M059J (cell line): Measurements from ENCODE around the gene AADACL4. TPM values are rescaled to one million over a fixed set of nuclear protein-coding genes. Genes with fewer than 3 reads are reported as not detected.
A peak's percentile ranks its signal among the peaks of the same experiment; 100 is the strongest.

Experiments used
- DNase-seq: peaks from one replicate; pipeline ENCODE4 v3.0.0-alpha.2; 2012; ENCODE audit warnings: low read depth
- total RNA-seq: library from RNA; depleted of rRNA; stranded (reverse); fragments of >200 nt; shearing (Covaris generic); gene quantifications from 2 replicates; pipeline ENCODE4 v1.2.3, GENCODE V29; 2014

AADACL4 gene
- total RNA-seq, 1 experiment from 2014 or later, result not detected

DNA sequence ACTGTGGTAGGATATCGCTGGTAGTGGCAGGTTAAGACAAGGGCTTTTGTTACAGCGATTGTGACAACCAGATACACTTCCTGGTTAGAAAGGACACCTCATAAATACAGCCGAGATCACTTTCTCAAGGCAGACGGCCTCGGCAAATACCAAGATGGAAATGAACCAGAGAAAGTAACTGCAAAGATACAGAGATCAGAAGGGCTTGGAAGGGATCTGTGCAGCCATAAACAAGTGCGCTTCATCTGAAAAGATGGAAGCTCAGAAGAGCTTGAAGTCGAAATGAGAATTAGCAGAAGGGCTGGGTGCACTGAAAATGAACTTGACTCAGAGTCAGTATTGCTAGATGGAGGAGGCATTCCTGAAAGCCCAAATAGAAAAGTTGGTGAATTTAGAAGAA is 32.9 kb upstream of the AADACL4 start:
- DNase-seq, result no peak

GRCh38 chr1:12613180-12613579 is 30.7 kb upstream of the AADACL4 start:
- no peak for DNase-seq

DNA sequence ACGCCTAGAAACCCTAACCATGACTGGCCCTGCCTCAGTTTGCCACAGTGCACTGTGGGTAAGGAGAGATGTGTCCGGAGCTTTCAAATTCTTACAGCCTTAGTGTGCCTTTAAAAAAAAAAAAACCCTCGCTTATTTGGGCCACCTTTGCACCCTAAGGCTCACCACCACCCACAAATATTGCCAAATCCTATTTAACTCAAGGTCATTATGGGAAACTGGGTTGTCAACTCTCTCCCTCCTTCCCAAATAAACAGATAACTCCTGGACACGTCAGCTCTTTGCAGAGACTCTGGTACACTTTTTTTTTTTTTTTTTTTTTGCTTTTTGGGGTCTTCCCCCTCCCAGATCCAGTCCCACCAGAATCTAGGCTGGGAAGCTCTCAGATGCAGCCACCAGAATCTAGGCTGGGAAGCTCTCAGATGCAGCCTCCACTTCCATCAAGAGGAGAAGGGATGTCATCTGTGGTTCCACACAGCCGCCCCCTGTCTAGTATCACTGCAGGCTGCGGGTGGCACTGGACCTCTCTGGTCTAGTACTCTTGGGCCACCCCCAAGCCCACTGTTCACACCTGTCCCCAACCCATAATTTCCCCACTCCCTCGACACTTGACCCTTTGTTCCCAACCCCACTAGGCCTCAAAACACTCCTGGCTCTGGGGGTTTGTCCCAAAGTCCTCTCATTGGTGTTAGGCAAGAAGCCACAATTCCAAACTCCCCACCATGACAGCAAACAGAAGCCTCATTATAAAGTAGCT is 29.3 kb upstream of the AADACL4 start:
- no peak for DNase-seq

DNA sequence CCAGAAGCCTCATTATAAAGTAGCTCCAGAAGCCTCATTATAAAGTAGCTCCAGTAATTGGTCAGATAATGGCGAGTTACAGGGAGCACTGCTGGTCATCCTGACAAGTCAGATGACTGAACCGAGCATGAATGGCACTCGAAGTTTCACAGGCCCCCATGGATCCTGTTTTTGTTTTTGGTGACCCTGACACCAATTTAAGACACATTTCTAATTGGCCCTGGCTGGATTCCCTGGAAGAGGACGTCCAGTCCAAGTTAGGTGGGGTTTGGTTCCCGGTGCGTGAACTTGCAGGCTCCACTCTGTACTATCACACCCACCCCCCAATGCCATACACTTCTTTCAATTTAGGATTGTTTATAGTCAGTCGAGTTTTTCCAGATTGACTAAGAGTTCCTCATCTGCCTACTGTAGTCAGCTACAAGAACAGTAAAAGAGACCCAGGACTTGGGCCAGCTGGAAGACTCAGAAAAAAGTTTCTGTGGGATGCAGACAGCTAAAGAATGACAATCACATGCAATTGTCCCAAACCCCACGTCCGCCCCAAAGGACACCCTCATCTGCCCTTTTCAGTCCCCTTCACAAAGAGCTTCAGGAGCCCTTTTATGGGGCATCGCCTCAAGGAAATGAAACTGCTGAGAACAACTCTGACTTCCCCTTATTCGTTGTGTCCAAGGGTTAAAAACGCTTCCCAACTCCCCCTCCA is 28.6 kb upstream of the AADACL4 start:
- DNase-seq, result peak; percentile 32

- peak; percentile 89 for DNase-seq
Observed at GRCh38 chr1:12615865-12616708, 27.8 kb upstream of the AADACL4 start.

- peak; percentile 40 for DNase-seq
Observed at GRCh38 chr1:12616709-12617373, 27.0 kb upstream of the AADACL4 start.

GRCh38 chr1:12617511-12617900 is 26.4 kb upstream of the AADACL4 start:
- DNase-seq, result no peak

DNA sequence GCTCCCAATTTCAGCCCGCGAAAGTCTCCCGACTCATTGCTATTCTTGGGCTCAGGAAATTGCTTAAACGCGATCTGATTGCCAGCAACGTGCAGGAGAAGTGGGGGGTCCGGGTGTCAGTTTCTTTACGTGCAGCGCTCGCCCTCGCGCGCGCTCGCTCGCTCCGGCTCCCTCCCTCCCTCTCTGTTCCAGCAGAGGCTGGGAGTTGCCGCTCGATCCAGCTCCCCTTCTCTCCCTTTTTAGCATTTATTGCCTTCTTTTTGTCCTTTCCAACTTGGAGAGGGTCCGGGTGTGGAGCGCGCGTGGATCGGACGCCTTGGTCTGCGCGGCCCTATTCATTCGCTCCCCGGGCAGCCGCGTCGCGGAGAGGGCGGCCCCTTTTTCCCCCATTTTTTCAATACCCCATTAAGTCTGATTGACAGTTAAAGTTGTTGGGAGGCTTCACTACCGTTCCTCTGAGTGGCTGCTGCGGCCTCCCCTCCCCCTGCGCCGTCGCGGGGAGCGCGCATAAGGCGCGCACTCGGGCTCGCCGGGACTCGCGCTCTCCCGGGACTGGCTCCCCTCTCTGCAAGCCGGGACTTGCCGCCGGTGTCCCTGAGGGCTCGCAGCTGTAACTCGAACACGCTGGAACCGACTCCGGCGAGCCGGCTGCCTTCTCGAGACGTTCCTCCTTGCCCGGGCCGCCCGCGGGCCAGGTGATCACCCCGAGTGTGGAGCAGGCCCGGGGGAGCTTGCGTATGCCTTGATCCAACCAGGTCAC is 25.8 kb upstream of the AADACL4 start, which contains the start of gene DHRS3:
Gene DHRS3, minus strand, starts transcription at position 310 of the 760 bp plus-strand sequence. CDS start 862 bp downstream, outside the sequence.
- DNase-seq, result peak; percentile 83

- no peak for DNase-seq
Observed at GRCh38 chr1:12618661-12618964, 25.3 kb upstream of the AADACL4 start.

DNA sequence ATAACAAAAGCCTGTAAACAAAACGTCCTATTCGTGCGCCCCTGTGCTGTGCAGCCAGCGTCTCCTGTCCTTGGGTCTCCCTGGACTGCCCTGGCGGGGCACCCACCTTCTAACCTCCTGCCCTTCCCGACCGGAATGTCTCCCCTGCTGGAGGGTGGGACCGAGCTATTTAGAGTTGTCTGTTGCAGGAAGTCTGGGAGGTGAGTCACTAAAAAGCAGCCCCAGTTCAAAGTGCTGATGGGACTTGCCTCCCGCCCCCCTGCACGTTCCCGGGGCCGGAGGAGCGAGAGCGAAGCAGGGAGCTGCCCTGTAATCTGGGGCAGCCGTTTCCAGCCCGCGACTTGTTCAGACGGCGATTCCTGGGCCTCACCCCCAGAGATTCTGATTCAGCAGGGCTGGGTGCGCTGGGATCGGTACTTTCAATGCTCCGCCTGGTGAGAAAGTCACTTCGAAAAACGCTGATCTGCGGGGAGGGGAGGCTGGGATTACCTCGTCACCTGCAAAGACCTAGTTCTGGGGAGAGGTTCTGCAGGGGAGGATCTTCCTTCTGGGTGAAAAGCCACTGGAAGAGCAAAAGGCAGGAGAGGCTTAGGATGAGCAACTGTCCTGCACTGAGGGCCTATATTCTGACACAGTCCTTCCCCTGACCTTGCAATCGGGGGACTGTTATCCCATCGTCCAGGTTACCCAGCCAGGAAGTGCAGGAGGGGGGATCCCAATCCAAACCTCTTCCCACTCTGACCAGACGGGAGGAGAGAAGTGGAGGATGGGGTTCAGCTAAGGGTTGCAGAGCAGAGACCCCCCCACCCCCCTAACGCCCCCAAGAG is 24.7 kb upstream of the AADACL4 start:
- peak; percentile 94 for DNase-seq

- peak; percentile 88 for DNase-seq
Observed at GRCh38 chr1:12619792-12620487, 23.9 kb upstream of the AADACL4 start.

DNA sequence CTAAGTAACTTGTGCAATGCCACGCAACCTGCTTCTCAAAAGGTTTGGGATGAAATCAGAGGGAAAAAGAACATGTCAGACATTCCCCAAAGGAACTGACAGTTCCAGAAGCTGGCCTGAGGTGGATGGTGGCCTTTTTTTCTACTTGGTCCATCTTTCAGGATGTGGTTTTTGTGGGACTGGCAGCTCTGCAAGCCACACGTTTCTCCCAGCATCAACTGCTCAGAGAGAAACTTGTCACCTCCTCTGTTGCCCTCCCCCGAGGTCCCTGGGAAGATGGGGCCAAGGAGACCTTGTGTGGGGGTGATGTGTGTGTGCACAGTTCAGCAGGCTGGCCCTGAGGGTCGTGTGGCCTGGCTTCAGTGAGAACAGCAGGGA is 23.4 kb upstream of the AADACL4 start:
- peak; percentile 76 for DNase-seq

DNA sequence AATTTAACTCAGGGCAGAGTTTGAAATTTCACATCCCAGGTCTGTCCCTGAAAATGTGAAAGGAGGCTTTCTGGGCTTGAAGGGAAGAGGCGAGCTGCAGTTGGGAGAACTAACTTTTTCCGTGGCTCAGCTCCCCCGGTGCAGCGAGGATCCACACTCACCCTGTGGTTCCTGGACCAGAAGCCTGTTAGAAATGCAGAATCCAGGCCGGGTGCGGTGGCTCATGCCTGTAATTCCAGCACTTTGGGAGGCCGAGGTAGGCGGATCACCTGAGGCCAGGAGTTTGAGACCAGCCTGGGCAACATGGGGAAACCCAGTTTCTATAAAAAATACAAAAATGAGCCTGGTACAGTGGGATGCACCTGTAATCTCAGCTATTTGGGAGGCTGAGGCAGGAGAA is 23.0 kb upstream of the AADACL4 start:
- DNase-seq, result no peak

DNA sequence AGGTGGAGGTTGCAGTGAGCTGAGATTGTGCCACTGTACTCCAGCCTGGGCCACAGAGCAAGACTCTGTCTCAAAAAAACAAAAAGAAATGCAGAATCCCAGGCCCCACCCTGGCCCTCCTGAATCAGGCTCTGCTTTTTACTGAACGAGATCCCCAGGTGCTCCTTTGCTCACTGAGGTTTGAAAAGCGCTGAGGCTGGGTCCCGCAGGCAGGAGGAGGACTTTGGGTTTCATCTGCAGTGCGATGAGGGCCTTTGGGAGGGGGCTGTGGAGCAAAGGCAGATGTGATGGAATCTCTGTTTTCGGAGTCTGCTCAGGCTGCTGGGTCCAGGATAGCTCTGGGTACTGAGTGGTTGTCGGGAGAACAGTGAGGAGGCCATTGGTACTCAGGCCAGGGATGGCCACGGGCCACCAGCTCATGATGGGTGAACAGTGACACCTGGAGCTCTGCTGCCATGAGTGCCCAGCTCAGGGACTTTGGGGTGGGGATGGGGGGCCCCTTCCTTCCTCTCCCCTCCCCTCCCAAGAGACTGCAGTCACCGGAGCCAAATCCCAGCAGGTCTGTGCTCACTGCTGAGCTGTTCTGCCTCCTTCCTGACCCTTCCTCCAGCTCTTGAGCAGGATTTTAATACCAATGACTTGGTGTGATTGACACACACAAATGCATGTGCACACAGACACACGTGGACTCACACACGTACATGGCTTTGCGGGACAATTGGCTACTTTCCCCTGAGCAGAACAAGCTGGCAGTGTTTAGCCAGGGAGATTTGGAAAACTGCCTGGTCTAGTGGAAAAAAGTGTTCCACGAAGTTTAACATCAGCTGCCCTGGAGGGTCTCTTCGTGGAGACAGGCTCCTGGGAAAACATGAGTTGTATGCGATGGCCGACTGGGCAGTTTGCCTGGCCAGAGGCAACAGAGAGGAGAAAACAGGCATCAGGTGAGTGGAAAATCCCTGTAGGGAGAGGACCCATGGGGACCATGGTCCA is 22.2 kb upstream of the AADACL4 start:
- DNase-seq, result no peak

DNA sequence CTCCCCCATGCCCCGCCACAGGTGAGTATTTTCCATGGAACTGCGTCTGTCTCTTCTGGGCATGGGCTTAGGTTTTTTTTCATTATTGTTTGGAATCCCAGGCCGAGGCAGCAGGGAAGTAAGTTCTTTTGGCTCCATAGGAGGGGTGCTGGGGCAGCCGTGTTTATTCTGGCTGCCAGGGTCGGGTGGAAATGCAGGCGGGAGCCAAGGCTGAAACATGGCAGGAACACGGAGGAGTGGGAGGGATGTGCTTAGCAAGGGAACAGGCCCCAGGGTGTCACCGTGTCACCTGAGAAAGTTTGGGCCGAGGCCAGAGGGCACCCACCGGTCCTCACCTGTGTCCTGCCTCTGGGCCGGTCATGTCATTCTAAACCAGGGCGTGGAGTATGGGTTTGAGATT is 21.4 kb upstream of the AADACL4 start:
- DNase-seq, result no peak

GRCh38 chr1:12625276-12625675 is 18.6 kb upstream of the AADACL4 start:
- no peak for DNase-seq

- no peak for DNase-seq
Observed at GRCh38 chr1:12626888-12627287, 17.0 kb upstream of the AADACL4 start.

DNA sequence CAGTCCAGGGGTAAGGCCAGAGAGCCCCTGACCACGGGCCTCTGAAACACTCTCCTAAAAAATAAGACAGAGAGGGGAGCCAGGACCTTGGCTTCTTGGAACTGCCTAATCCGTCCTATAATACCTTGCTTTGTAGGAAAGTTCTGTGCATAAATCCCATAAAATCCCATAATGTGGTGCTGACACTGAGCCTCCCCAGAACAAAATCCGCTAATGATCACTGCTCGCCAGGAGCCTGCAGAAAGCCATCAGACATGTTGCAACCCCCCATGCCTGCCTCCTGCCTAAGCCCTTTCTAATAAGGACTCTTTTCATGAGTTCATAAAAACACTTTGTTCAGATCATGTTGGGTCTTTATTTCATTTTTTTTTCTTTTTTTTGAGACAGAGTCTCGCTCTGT is 16.6 kb upstream of the AADACL4 start:
- DNase-seq, result no peak
